Bronchial epithelial cell (primary cell): ENCODE measurements around the gene SEMA3B. TPM values are rescaled to one million over a fixed set of nuclear protein-coding genes. Genes with fewer than 3 reads are reported as not detected.

Experiments used
- DNase-seq: peaks from one replicate; pipeline ENCODE4 v3.0.0-alpha.2; 2010; ENCODE audit warnings: low read depth
- FAIRE-seq: peaks from 2 replicates; lab custom pipeline; 2011; peaks lifted over from hg19 to GRCh38; lab: Jason Lieb, UNC
- H3K27me3 ChIP-seq: 2 replicates; pipeline ENCODE4 v1.5.1; 2011; ENCODE audit warnings: low read length; ENCODE audit not compliant: control insufficient read depth, insufficient read depth
- H3K36me3 ChIP-seq: 2 replicates; pipeline ENCODE4 v1.5.1; 2011; ENCODE audit warnings: low read length; ENCODE audit not compliant: control insufficient read depth, insufficient read depth
- H3K4me3 ChIP-seq: 2 replicates; pipeline ENCODE4 v1.5.1; 2011; ENCODE audit warnings: mild to moderate bottlenecking, low read depth, low read length, control low read depth
- total RNA-seq: library from RNA; depleted of rRNA; stranded (reverse); fragments of >200 nt; gene quantifications from 2 replicates; pipeline ENCODE4 v1.2.1, GENCODE V29; 2014
- TF ChIP-seq, protein P1 (sequence below): IDR thresholded peaks from 2 replicates; pipeline ENCODE4 v1.5.1; 2011; ENCODE audit warnings: mild to moderate bottlenecking, moderate library complexity, low read length, control low read depth, inconsistent platforms; ENCODE audit not compliant: insufficient read depth, severe bottlenecking

SEMA3B gene
- total RNA-seq, 1 donor from 2014 or later = 7.1 TPM

DNA sequence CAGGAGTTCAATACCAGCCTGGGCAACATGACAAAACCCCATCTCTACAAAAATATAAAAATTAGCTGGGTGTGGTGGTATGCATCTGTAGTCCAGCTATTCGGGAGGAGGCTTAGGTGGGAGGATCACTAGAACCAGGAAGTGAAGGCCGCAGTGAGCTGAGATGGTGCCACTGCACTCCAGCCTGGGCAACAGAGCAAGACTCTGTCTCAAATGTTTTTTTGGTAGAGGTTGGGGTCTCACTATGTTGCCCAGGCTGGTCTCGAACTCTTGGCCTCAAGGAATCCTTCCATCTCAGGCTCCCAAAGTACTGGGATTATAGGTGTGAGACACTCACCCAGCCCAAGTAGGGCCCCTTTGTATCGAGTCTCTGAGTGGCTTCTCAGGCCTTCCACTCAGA, 25.1 kb downstream of the SEMA3B start:
- H3K36me3 ChIP-seq = peaks cover 16% of the 10 kb centered on the region
- no peak overlapping the region for H3K4me3 ChIP-seq
- FAIRE-seq (no peak), DNase-seq (no peak)
- H3K27me3 ChIP-seq = no peaks in the 10 kb centered on the region
- TF ChIP-seq, protein P1, sequence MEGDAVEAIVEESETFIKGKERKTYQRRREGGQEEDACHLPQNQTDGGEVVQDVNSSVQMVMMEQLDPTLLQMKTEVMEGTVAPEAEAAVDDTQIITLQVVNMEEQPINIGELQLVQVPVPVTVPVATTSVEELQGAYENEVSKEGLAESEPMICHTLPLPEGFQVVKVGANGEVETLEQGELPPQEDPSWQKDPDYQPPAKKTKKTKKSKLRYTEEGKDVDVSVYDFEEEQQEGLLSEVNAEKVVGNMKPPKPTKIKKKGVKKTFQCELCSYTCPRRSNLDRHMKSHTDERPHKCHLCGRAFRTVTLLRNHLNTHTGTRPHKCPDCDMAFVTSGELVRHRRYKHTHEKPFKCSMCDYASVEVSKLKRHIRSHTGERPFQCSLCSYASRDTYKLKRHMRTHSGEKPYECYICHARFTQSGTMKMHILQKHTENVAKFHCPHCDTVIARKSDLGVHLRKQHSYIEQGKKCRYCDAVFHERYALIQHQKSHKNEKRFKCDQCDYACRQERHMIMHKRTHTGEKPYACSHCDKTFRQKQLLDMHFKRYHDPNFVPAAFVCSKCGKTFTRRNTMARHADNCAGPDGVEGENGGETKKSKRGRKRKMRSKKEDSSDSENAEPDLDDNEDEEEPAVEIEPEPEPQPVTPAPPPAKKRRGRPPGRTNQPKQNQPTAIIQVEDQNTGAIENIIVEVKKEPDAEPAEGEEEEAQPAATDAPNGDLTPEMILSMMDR = no peak

DNA sequence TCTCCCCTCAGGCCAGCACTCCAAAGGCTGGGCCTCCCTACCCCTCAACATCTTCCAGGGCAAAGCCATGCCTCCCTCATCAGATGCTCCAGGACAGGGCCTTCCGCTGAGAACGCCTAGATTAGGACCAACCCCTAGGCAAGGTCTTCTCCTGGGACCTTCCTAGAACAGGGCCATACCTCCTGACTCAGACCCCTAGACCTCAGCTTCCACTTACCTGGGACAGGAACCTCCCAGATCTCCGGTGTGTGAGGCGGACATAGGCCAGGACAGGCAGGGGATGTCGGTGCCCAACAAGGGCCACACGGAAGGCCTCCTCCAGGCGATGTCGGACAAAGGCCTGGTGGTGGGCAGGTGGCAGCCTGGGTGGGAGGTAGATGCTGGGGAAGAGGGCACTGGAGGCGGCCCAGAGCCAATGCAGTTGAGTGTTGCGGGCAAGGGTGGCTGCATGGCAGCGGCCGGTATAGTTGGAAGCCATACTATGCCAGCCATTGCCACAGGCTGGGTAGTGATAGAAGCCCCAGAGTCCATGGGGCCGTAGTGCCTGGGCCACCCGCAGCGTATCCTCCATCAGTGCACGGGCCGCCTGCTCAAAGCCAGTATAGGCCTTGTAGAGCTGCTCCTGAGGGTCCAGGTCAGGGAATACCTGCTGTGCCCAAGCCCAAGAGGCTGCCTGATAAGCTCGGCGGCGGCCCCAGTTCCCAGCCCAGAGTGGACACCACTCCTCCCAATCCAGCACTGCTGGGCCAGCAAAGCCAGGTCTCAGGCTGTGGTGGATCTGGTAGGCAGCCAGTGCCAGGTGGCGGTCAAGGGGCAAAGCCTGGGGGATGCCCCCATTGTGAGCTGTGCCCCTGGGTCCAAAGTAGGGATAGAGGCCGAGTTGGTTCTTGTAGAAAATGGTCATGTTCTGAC, 25.8 kb downstream of the SEMA3B start:
- Histone ChIP-seq H3K36me3 (peaks cover 10% of the 10 kb centered on the region), H3K27me3 (no peaks in the 10 kb centered on the region), H3K4me3 (no peak overlapping the region)
- TF ChIP-seq, protein P1 = no peak
- no peak for DNase-seq
- no peak for FAIRE-seq

DNA sequence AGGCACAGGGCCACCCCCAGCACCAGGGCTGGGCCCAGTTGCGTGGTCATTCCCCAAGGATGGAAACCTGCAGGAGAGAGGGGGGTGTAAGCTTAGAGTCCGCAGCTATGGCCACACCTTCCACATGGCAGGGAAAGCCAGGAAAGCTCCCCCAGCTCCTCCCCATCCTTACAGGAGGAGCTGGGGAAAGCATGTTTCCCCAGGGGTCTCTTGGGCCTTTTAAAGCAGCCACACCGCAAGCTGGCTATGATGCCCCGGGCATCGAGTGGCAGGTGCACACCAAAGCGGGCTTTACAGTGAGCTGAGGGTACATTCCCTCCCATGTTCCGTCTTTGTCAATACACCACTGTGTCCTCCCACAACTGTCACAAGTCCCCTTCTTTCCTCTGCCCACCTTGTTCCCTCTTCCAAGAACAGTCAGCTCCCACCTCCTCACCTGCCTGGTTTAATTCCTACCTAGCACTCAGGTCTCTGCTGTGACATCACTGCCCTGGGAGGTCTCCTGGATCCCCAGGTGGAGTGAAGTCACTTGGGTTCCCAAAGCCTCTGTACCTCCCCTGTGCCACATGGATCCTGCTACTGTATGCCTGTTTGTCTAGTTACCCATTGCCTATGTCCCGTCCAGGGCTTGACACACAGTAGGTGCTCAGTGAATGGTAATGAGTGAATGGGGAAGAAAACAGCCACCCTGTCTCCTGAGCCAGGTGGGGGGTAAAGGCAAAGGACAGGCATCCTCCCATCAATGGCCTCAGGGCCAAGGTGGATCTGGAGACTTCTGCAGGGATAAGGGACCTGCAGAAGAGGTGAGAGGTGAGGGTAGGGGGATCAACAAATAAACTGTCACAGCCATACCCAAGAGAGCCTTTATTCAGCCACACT, 26.8 kb downstream of the SEMA3B start:
- H3K4me3 ChIP-seq = no peak overlapping the region
- DNase-seq (no peak), FAIRE-seq (no peak)
- peaks cover 1% of the 10 kb centered on the region for H3K36me3 ChIP-seq
- H3K27me3 ChIP-seq = no peaks in the 10 kb centered on the region
- TF ChIP-seq, protein P1 = no peak

DNA sequence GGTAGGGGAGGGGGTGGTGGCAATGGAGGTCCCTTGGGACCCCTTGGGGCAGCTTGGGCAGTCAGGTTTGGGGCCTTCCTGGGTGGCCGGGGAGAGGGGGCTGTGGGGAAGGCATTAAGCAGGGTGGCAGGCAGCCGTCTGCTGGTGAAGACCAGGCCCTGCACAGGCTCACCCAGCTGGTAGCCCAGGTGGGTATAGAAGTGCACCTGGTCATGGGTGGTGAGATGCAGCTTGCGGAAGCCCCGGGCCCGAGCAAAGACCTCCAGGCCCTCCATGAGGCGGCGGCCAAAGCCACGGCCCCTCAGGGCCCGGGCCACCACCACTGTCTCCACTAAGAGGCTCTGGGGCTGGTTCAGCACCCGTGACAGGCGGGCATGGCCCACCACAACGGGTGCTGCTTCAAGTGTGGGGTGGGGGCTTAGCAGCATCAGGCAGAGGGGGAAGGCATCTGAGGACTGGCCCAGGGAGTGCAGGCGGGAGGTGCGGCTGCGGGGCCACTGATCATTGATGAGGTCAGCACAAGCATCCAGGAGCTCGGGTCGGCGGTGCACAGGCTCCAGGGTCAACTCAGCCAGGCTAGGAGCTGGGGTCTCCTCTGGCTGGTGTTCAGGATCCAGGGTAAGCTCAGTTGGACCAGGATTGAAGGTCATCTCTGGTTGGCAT, 27.9 kb downstream of the SEMA3B start:
- TF ChIP-seq, protein P1 = no peak
- Histone ChIP-seq H3K27me3 (no peaks in the 10 kb centered on the region), H3K4me3 (no peak overlapping the region), H3K36me3 (peaks cover 1% of the 10 kb centered on the region)
- no peak for DNase-seq
- FAIRE-seq = no peak

DNA sequence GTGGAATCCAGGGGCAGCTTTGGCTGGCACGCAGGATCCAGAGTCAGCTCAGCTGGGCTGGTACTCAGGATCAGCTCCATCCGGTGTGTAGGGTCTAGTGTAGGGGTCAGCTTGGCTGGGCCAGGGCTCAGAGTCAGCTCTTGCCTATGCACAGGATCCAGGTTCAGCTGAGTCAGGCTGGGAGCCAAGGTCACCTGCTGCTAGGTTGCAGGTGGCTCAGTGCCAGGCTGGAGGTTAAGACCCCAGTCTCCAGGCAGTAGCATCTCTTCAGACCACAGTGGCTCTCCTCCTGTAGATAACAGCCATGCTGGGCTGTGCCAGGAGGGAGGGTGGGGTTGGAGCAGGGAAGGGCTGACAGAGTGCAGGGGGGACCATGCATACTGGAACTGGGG, 28.4 kb downstream of the SEMA3B start:
- TF ChIP-seq, protein P1 = no peak
- H3K27me3 ChIP-seq = no peaks in the 10 kb centered on the region
- peaks cover 1% of the 10 kb centered on the region for H3K36me3 ChIP-seq
- no peak overlapping the region for H3K4me3 ChIP-seq
- FAIRE-seq (no peak), DNase-seq (no peak)
